ENCODE results near the gene IFITM5.
A peak's percentile ranks its signal among the peaks of the same experiment; 100 is the strongest.
"Not testable (repeated sequence)": the region's sequence is repeated elsewhere in the genome, so short reads cannot be mapped to it uniquely, and the experiment has no call there.

IFITM5 gene

GRCh38 chr11:327581-327923 is 28.2 kb upstream of the IFITM5 start:
- no peak for DNase-seq

- DNase-seq = peak; percentile 34
Measured at GRCh38 chr11:326842-327580, 27.7 kb upstream of the IFITM5 start.

GRCh38 chr11:326592-326841 is 27.2 kb upstream of the IFITM5 start:
- no peak for DNase-seq

DNA sequence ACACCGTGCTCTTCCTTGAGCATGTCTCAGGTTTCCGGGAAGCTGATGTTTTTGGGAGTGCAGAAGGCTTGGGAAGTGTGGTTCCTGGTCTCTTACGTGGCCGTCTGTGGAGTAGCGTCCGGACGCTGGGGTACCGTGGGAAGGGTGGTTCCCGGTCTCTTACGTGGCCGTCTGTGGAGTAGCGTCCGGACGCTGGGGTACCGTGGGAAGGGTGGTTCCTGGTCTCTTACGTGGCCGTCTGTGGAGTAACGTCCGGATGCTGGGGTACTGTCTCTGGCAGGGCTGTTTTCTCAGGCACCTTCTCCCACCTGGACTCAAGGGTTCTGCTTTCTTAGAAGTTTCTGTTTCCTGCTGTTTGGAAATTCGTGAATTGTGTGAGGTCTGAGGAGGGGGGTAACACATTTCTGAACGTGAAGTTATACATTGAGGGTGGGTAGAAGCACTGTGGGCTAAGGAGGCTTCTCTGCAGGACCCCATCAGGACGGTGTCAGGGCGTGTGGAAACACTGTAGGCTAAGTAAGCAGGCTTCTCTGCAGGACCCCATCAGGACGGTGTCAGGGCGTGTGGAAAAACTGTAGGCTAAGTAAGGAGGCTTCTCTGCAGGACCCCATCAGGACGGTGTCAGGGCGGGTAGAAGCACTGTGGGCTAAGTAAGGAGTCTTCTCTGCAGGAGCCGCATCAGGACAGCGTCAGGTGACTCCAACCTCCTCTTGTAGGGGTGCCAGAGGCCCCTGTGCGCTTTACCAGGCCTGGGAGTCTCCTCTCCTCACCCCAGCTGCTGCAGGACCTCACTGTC is 26.7 kb upstream of the IFITM5 start:
- DNase-seq = no peak

- DNase-seq = not testable (repeated sequence)
Measured at GRCh38 chr11:324593-325517, 25.5 kb upstream of the IFITM5 start.

DNA sequence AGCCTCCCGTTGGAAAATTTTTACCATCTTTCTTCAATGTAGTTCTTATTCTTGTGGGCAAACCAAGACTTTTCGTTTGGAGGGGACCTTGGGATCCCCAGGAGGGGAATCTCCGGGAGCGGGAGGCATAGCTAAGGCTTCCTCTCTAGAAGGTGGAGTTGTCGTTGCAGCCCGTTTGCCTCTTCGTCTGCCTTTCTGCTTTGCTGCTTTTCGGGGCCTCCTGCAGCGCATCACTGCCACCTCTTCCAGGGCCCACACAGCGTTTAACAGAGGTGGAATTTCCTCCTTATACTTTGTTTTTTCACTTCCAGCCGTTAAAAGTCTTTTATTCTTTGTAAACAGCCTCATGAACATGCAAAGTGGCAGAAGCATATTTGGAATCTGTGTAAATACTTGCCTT is 24.8 kb upstream of the IFITM5 start:
- no peak for DNase-seq

DNA sequence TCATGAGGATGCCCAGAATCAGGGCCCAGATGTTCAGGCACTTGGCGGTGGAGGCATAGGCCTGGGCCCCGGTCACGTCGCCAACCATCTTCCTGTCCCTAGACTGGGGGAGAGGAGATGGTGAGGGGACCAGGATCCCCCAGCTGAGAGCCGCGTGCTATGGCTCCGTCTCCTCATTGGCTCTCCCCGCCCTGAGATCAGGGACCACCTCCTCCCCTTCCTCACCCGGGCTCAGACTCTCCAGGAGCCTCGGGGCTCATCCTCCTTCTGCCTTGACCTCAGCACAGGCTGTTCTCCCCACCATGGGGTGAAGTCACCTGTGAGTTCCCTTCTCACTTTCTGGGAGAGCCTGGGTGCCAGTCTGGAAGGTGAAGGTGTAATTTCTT is 20.6 kb upstream of the IFITM5 start:
- DNase-seq = not testable (repeated sequence)

- DNase-seq = not testable (repeated sequence)
Measured at GRCh38 chr11:319121-319887, 20.0 kb upstream of the IFITM5 start.

DNA sequence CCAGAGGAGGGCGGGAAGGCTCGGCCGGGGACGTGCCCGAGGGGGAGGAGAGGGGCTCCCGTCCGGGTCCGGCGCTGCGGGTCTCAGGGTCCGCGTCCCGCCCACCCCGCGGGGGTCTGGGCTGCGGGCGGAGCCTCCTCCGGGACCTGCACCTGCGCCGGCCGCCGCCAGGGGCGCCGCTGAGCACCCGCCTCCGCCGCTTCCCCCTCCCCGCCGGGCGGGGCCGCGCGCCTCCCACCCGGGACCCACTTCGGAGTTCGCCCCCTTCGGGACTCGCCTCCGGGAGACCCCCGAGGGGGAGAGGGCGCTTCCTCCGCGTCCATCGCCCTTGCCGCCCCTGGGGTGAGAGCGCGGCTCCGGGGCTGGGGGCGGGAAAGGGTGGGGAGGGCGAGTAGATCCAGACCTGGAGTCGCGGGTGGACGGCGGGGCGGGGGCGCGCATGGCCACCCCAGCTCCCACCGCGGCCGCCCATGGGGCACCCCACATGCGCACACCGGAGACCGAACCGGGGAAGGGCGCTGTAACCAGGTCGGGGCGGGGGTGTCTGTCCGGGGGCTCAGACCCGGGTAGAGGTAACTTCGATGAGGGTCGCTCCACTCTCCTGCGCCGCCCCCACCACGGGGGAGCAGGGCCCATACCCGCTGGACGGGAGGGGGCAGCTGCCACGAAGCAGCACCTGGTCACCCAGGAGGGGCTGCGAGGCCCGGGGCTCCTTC is 19.2 kb upstream of the IFITM5 start:
- DNase-seq = not testable (repeated sequence)

- not testable (repeated sequence) for DNase-seq
Measured at GRCh38 chr11:317668-318404, 18.5 kb upstream of the IFITM5 start.

DNA sequence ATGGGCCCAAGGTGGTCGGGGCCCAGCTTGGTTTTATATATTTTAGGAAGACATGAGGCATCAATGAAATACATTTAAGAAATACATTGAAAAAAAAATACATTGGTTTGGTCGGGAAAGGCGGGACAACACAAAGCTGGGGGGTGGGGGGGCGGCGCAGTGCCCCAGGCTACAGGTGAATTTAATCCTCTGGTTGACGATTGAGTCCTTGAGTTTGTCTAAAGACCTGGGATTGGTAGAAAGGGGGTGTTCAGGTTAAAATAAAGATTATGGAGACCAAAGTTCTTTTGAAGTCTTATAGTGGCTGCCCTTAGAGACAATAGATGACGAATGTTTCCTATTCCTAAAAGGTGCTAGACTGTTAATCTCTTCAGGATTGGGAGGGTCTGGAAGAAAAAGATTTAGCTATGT is 17.6 kb upstream of the IFITM5 start:
- no peak for DNase-seq

DNA sequence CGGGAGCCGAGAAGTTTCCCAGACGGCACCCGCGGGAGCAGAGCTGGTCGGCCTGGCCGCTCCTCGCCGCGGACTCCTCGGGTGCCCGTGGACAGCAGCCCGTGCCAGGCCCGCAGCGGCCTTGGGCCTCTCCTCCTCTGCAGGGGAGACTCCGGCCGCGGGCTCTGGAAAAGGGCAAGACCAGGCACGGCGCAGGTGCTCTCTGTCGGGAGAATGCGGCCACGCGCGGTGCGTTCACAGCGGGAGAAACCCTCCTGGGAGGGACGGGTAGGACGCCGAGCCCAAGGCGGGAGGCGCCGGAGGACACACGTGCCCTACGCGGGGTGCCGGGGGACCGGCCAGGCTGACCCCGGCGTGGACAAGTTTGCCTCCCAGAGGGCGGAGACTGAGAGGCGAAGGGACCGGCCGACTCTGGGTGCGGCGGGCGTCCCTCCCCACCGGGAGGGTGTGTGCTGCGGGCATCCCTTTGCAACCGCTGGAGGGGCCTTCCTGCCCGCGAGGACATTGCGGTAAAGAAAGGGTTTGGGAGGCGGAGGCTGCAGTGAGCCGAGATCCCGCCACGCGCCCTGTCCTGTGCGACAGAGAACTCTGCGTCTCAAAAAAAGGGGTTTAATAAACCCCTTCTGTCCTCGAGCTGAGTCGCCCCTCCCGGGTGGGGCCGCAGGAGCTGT is 16.8 kb upstream of the IFITM5 start:
- DNase-seq = peak; percentile 41

- DNase-seq = no peak
Measured at GRCh38 chr11:315516-315994, 16.2 kb upstream of the IFITM5 start.

DNA sequence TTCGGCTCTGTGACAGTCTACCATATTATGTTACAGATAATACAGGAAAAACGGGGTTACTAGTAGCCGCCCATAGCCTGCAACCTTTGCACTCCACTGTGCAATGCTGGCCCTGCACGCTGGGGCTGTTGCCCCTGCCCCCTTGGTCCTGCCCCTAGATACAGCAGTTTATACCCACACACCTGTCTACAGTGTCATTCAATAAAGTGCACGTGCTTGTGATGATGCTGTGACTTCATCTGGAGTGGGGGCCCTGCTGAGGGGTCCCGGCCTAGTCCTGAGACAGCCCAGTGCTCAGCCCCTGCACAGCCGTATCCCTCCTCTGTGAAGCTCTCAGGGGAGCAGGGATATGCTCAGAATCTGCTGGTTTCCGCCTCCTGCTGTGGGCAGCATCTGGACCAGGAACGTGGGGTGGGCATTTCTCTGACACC is 15.7 kb upstream of the IFITM5 start:
- DNase-seq = no peak

DNA sequence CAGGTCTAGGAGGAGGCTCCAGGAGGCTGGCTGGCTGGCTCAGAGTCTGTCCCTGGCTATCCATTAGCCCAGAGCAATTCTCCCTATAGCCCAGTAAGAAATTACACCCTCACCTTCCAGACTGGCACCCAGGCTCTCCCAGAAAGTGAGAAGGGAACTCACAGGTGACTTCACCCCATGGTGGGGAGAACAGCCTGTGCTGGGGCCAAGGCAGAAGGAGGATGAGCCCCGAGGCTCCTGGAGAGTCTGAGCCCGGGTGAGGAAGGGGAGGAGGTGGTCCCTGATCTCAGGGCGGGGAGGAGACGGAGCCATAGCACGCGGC is 15.2 kb upstream of the IFITM5 start:
- not testable (repeated sequence) for DNase-seq

GRCh38 chr11:313787-314553 is 14.6 kb upstream of the IFITM5 start, which contains the start of gene IFITM1:
IFITM1 (plus strand) TSS chr11:314040; CDS start chr11:314171, 131 bp downstream.
- no peak for DNase-seq

GRCh38 chr11:313304-313786 is 14.0 kb upstream of the IFITM5 start:
- DNase-seq = no peak

DNA sequence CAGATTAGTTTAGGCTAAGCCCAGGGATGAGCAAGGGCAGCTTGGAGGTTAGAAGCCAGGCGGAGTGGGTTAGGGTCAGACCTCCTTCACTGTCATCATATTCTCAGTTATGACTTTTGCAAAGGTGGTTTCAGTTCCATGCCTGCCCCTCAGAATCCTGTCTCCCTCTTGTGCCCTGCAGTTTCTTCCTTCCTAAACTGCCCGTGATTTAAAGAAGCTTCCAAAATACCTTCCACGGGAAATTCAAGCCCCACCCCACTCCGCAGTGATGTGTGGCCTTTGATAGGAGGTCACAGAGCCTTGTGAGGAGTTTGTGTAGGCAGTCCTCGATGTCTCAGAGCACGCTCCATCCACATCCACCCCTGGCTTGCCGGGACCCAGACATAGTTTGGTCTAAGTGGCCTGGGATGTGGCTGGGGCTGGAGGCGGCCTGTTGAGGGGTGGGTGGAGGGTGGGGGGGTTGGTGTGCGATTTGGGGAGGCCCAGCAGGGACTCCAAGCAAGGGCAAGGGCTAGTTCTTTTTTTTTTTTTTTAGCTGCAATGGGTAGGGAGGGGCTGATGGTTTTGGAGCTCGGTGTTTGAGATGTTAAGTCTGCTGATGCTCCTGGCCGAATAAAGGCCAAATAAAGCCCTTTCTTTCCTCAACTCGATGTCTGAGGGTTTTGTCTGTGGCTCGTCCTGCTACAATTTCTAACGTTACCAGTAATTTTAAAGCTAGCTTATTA is 12.9 kb upstream of the IFITM5 start:
- no peak for DNase-seq

Data from DMS53 (cell line).